ENCODE measurements around the gene CCDC71L. TPM values are rescaled to one million over a fixed set of nuclear protein-coding genes. Genes with fewer than 3 reads are reported as not detected.

The CCDC71L gene
- total and polyA plus RNA-seq, 5 donors from 2014 or later, result 3.5 to 19.3 (median 4.8) TPM

GRCh38 chr7:106643216-106644000, 17.6 kb downstream of the CCDC71L start:
- no peaks in the 10 kb centered on the region for H3K4me1 ChIP-seq (ENCODE audit: control insufficient read depth, insufficient read depth, low read length, poor library complexity, severe bottlenecking)
- Mint-ChIP-seq H3K27ac (no peak overlapping the region), H3K36me3 (no peaks in the 10 kb centered on the region), H3K27me3 (peaks cover 4% of the 10 kb centered on the region), H3K4me3 (no peak overlapping the region), H3K9me3 (peaks cover 0 to 7% (median 0%) of the 10 kb centered on the region in 7 donors), H3K4me1 (no peaks in the 10 kb centered on the region)
- no peaks in the 10 kb centered on the region for H3K36me3 ChIP-seq (ENCODE audit: control insufficient read depth, insufficient read depth, low read length)
- no peak overlapping the region for H3K4me3 ChIP-seq (ENCODE audit: low read depth, low read length)
- H3K27me3 ChIP-seq (ENCODE audit: control insufficient read depth, insufficient read depth, low read length), result no peaks in the 10 kb centered on the region
- no peak overlapping the region for H3K27ac ChIP-seq (ENCODE audit: insufficient read depth, low read length, poor library complexity, severe bottlenecking)
- no peak for DNase-seq
- H3K9me3 ChIP-seq (ENCODE audit: control insufficient read depth in 2 of 2, low read length in 2 of 2), result no peaks in the 10 kb centered on the region
- ATAC-seq (ENCODE audit: low read depth in 2 of 2), result no peak

- ATAC-seq (ENCODE audit: low read depth in 2 of 2) (no peak), DNase-seq (no peak)
- H3K27ac Mint-ChIP-seq, result no peak overlapping the region
- Histone ChIP-seq H3K36me3 (ENCODE audit: control insufficient read depth, insufficient read depth, low read length) (no peaks in the 10 kb centered on the region), H3K27ac (ENCODE audit: insufficient read depth, low read length, poor library complexity, severe bottlenecking) (no peak overlapping the region), H3K27me3 (ENCODE audit: control insufficient read depth, insufficient read depth, low read length) (peaks cover 4% of the 10 kb centered on the region), H3K4me1 (ENCODE audit: control insufficient read depth, insufficient read depth, low read length, poor library complexity, severe bottlenecking) (no peaks in the 10 kb centered on the region), H3K9me3 (ENCODE audit: control insufficient read depth in 2 of 2, low read length in 2 of 2) (no peaks in the 10 kb centered on the region), H3K4me3 (ENCODE audit: low read depth, low read length) (no peak overlapping the region)
- H3K9me3 Mint-ChIP-seq, result peaks cover 0 to 7% (median 0%) of the 10 kb centered on the region in 7 donors
- H3K27me3 Mint-ChIP-seq, result peaks cover 15% of the 10 kb centered on the region
- no peaks in the 10 kb centered on the region for H3K4me1 Mint-ChIP-seq
- H3K36me3 Mint-ChIP-seq, result no peaks in the 10 kb centered on the region
- no peak overlapping the region for H3K4me3 Mint-ChIP-seq
Observed at GRCh38 chr7:106641416-106641815, 19.5 kb downstream of the CCDC71L start.

GRCh38 chr7:106640368-106641141, 20.4 kb downstream of the CCDC71L start:
- Mint-ChIP-seq H3K27me3 (peaks cover 18% of the 10 kb centered on the region), H3K4me3 (no peak overlapping the region), H3K9me3 (peaks cover 0 to 7% (median 0%) of the 10 kb centered on the region in 7 donors), H3K4me1 (no peaks in the 10 kb centered on the region), H3K36me3 (no peaks in the 10 kb centered on the region), H3K27ac (no peak overlapping the region)
- ATAC-seq (ENCODE audit: low read depth in 2 of 2) (no peak), DNase-seq (no peak)
- no peak overlapping the region for H3K4me3 ChIP-seq (ENCODE audit: low read depth, low read length)
- H3K36me3 ChIP-seq (ENCODE audit: control insufficient read depth, insufficient read depth, low read length), result no peaks in the 10 kb centered on the region
- H3K27me3 ChIP-seq (ENCODE audit: control insufficient read depth, insufficient read depth, low read length), result peaks cover 4% of the 10 kb centered on the region
- H3K4me1 ChIP-seq (ENCODE audit: control insufficient read depth, insufficient read depth, low read length, poor library complexity, severe bottlenecking), result no peaks in the 10 kb centered on the region
- no peaks in the 10 kb centered on the region for H3K9me3 ChIP-seq (ENCODE audit: control insufficient read depth in 2 of 2, low read length in 2 of 2)
- no peak overlapping the region for H3K27ac ChIP-seq (ENCODE audit: insufficient read depth, low read length, poor library complexity, severe bottlenecking)

- Mint-ChIP-seq H3K27me3 (peaks cover 26% of the 10 kb centered on the region), H3K9me3 (peaks cover 0 to 7% (median 0%) of the 10 kb centered on the region in 7 donors), H3K36me3 (no peaks in the 10 kb centered on the region), H3K4me3 (no peak overlapping the region), H3K4me1 (no peaks in the 10 kb centered on the region), H3K27ac (no peak overlapping the region)
- no peak for DNase-seq
- Histone ChIP-seq H3K36me3 (ENCODE audit: control insufficient read depth, insufficient read depth, low read length) (no peaks in the 10 kb centered on the region), H3K4me1 (ENCODE audit: control insufficient read depth, insufficient read depth, low read length, poor library complexity, severe bottlenecking) (no peaks in the 10 kb centered on the region), H3K27me3 (ENCODE audit: control insufficient read depth, insufficient read depth, low read length) (peaks cover 6% of the 10 kb centered on the region), H3K27ac (ENCODE audit: insufficient read depth, low read length, poor library complexity, severe bottlenecking) (no peak overlapping the region), H3K4me3 (ENCODE audit: low read depth, low read length) (no peak overlapping the region), H3K9me3 (ENCODE audit: control insufficient read depth in 2 of 2, low read length in 2 of 2) (no peaks in the 10 kb centered on the region)
- ATAC-seq (ENCODE audit: low read depth in 2 of 2), result no peak
Observed at GRCh38 chr7:106639476-106640334, 21.3 kb downstream of the CCDC71L start.

- H3K27me3 Mint-ChIP-seq, result peaks cover 24% of the 10 kb centered on the region
Observed at GRCh38 chr7:106635411-106635810, 25.5 kb downstream of the CCDC71L start.

GRCh38 chr7:106634958-106635357, 26.0 kb downstream of the CCDC71L start:
- Histone ChIP-seq H3K9me3 (ENCODE audit: control insufficient read depth in 2 of 2, low read length in 2 of 2) (no peaks in the 10 kb centered on the region), H3K4me3 (ENCODE audit: low read depth, low read length) (no peak overlapping the region), H3K4me1 (ENCODE audit: control insufficient read depth, insufficient read depth, low read length, poor library complexity, severe bottlenecking) (no peaks in the 10 kb centered on the region), H3K27me3 (ENCODE audit: control insufficient read depth, insufficient read depth, low read length) (peaks cover 6% of the 10 kb centered on the region), H3K27ac (ENCODE audit: insufficient read depth, low read length, poor library complexity, severe bottlenecking) (no peak overlapping the region), H3K36me3 (ENCODE audit: control insufficient read depth, insufficient read depth, low read length) (no peaks in the 10 kb centered on the region)
- Mint-ChIP-seq H3K27ac (no peak overlapping the region), H3K27me3 (peaks cover 22% of the 10 kb centered on the region), H3K36me3 (no peaks in the 10 kb centered on the region), H3K4me1 (no peaks in the 10 kb centered on the region), H3K4me3 (no peak overlapping the region), H3K9me3 (peaks cover 0 to 7% (median 0%) of the 10 kb centered on the region in 7 donors)
- ATAC-seq (ENCODE audit: low read depth in 2 of 2), result no peak
- no peak for DNase-seq

More at GRCh38 chr7:106635411-106635810, 25.5 kb downstream of the CCDC71L start:
- H3K27me3 ChIP-seq (ENCODE audit: control insufficient read depth, insufficient read depth, low read length), result peaks cover 6% of the 10 kb centered on the region
- H3K36me3 ChIP-seq (ENCODE audit: control insufficient read depth, insufficient read depth, low read length), result no peaks in the 10 kb centered on the region
- no peak overlapping the region for H3K4me3 ChIP-seq (ENCODE audit: low read depth, low read length)
- no peaks in the 10 kb centered on the region for H3K4me1 ChIP-seq (ENCODE audit: control insufficient read depth, insufficient read depth, low read length, poor library complexity, severe bottlenecking)
- Mint-ChIP-seq H3K4me1 (no peaks in the 10 kb centered on the region), H3K27ac (no peak overlapping the region), H3K9me3 (peaks cover 0 to 7% (median 0%) of the 10 kb centered on the region in 7 donors), H3K4me3 (no peak overlapping the region), H3K36me3 (no peaks in the 10 kb centered on the region)
- ATAC-seq (ENCODE audit: low read depth in 2 of 2) (no peak), DNase-seq (no peak)
- H3K9me3 ChIP-seq (ENCODE audit: control insufficient read depth in 2 of 2, low read length in 2 of 2), result no peaks in the 10 kb centered on the region
- H3K27ac ChIP-seq (ENCODE audit: insufficient read depth, low read length, poor library complexity, severe bottlenecking), result no peak overlapping the region

GRCh38 chr7:106630648-106631047, 30.3 kb downstream of the CCDC71L start:
- DNase-seq (no peak), ATAC-seq (ENCODE audit: low read depth in 2 of 2) (no peak)
- Histone ChIP-seq H3K27ac (ENCODE audit: insufficient read depth, low read length, poor library complexity, severe bottlenecking) (no peak overlapping the region), H3K27me3 (ENCODE audit: control insufficient read depth, insufficient read depth, low read length) (peaks cover 3% of the 10 kb centered on the region), H3K36me3 (ENCODE audit: control insufficient read depth, insufficient read depth, low read length) (no peaks in the 10 kb centered on the region), H3K4me1 (ENCODE audit: control insufficient read depth, insufficient read depth, low read length, poor library complexity, severe bottlenecking) (no peaks in the 10 kb centered on the region), H3K9me3 (ENCODE audit: control insufficient read depth in 2 of 2, low read length in 2 of 2) (no peaks in the 10 kb centered on the region), H3K4me3 (ENCODE audit: low read depth, low read length) (no peak overlapping the region)
- no peak overlapping the region for H3K27ac Mint-ChIP-seq
- H3K4me1 Mint-ChIP-seq, result peaks cover 0 to 2% (median 0%) of the 10 kb centered on the region in 4 donors
- H3K4me3 Mint-ChIP-seq, result no peak overlapping the region
- H3K9me3 Mint-ChIP-seq, result peaks cover 0 to 2% (median 0%) of the 10 kb centered on the region in 7 donors
- peaks cover 9% of the 10 kb centered on the region for H3K27me3 Mint-ChIP-seq
- no peaks in the 10 kb centered on the region for H3K36me3 Mint-ChIP-seq
